T-helper 2 cell treated with Interferon-gamma antibody and Interleukin-4, amounts not matched to agents 5 μg/mL and 100 μg/mL, for 36 hours (primary cell): ENCODE measurements around the gene GPR82.

Source experiments
- DNase-seq: peaks from one replicate; pipeline ENCODE4 v3.0.0; 2021; ENCODE audit warnings: low spot score
- H3K27ac Mint-ChIP-seq: one replicate; pipeline ENCODE4 v1.8.0; 2021; ENCODE audit warnings: mild to moderate bottlenecking, mixed read lengths
- H3K27me3 Mint-ChIP-seq: one replicate; pipeline ENCODE4 v1.8.0; 2021; ENCODE audit warnings: low read depth, mixed read lengths
- H3K36me3 Mint-ChIP-seq: one replicate; pipeline ENCODE4 v1.8.0; 2021; ENCODE audit warnings: low read depth, mixed read lengths
- H3K4me1 Mint-ChIP-seq: one replicate; pipeline ENCODE4 v1.8.0; 2021; ENCODE audit warnings: low read depth, mixed read lengths
- H3K4me3 Mint-ChIP-seq: one replicate; pipeline ENCODE4 v1.8.0; 2022; ENCODE audit warnings: mild to moderate bottlenecking, moderate library complexity, mixed read lengths
- H3K9me3 Mint-ChIP-seq: one replicate; pipeline ENCODE4 v1.8.0; 2021; ENCODE audit warnings: mixed read lengths

Gene GPR82

GRCh38 chrX:41730081-41730480 is 6.1 kb downstream of the GPR82 start:
- Mint-ChIP-seq H3K4me1 (peaks cover 15% of the 10 kb centered on the region), H3K27me3 (no peaks in the 10 kb centered on the region), H3K27ac (no peak overlapping the region), H3K4me3 (no peak overlapping the region), H3K36me3 (no peaks in the 10 kb centered on the region), H3K9me3 (no peaks in the 10 kb centered on the region)
- DNase-seq: no peak

- no peaks in the 10 kb centered on the region for H3K27me3 Mint-ChIP-seq
These were observed 8.3 kb downstream of the GPR82 start for GRCh38 chrX:41732260-41732659.

GRCh38 chrX:41733939-41734338 is 10.0 kb downstream of the GPR82 start:
- peak overlapping the region; percentile 67 for H3K27ac Mint-ChIP-seq
- peaks cover 29% of the 10 kb centered on the region for H3K4me1 Mint-ChIP-seq
- peaks cover 3% of the 10 kb centered on the region for H3K36me3 Mint-ChIP-seq
- DNase-seq: peak; percentile 22
- H3K9me3 Mint-ChIP-seq: no peaks in the 10 kb centered on the region
- peak overlapping the region; percentile 54 for H3K4me3 Mint-ChIP-seq
- no peaks in the 10 kb centered on the region for H3K27me3 Mint-ChIP-seq

More at GRCh38 chrX:41732260-41732659, 8.3 kb downstream of the GPR82 start:
- peaks cover 28% of the 10 kb centered on the region for H3K4me1 Mint-ChIP-seq
- DNase-seq: no peak
- H3K9me3 Mint-ChIP-seq: no peaks in the 10 kb centered on the region
- no peak overlapping the region for H3K4me3 Mint-ChIP-seq
- H3K36me3 Mint-ChIP-seq: peaks cover 3% of the 10 kb centered on the region
- no peak overlapping the region for H3K27ac Mint-ChIP-seq

- Mint-ChIP-seq H3K27me3 (no peaks in the 10 kb centered on the region), H3K27ac (peak overlapping the region; percentile 67), H3K9me3 (no peaks in the 10 kb centered on the region), H3K36me3 (peaks cover 3% of the 10 kb centered on the region), H3K4me3 (peak overlapping the region; percentile 54), H3K4me1 (peaks cover 29% of the 10 kb centered on the region)
- no peak for DNase-seq
These were observed 10.5 kb downstream of the GPR82 start for GRCh38 chrX:41734530-41734929.

GRCh38 chrX:41737065-41737464 is 13.1 kb downstream of the GPR82 start:
- Mint-ChIP-seq H3K4me3 (no peak overlapping the region), H3K36me3 (peaks cover 3% of the 10 kb centered on the region), H3K4me1 (peaks cover 29% of the 10 kb centered on the region), H3K27ac (peak overlapping the region; percentile 70), H3K9me3 (no peaks in the 10 kb centered on the region), H3K27me3 (no peaks in the 10 kb centered on the region)
- DNase-seq: peak; percentile 19

- no peaks in the 10 kb centered on the region for H3K27me3 Mint-ChIP-seq
- H3K9me3 Mint-ChIP-seq: no peaks in the 10 kb centered on the region
- DNase-seq: no peak
These were observed 15.9 kb downstream of the GPR82 start for GRCh38 chrX:41739871-41740270.

GRCh38 chrX:41750716-41751115 is 26.7 kb downstream of the GPR82 start:
- H3K4me3 Mint-ChIP-seq: no peak overlapping the region
- no peaks in the 10 kb centered on the region for H3K9me3 Mint-ChIP-seq
- H3K36me3 Mint-ChIP-seq: peaks cover 2% of the 10 kb centered on the region
- H3K27ac Mint-ChIP-seq: no peak overlapping the region
- H3K4me1 Mint-ChIP-seq: peaks cover 3% of the 10 kb centered on the region
- H3K27me3 Mint-ChIP-seq: no peaks in the 10 kb centered on the region
- no peak for DNase-seq

More at GRCh38 chrX:41739871-41740270, 15.9 kb downstream of the GPR82 start:
- Mint-ChIP-seq H3K36me3 (peaks cover 13% of the 10 kb centered on the region), H3K4me3 (no peak overlapping the region), H3K4me1 (peaks cover 26% of the 10 kb centered on the region), H3K27ac (no peak overlapping the region)

- H3K4me1 Mint-ChIP-seq: peaks cover 4% of the 10 kb centered on the region
- H3K9me3 Mint-ChIP-seq: no peaks in the 10 kb centered on the region
- H3K27ac Mint-ChIP-seq: no peak overlapping the region
- no peaks in the 10 kb centered on the region for H3K27me3 Mint-ChIP-seq
- no peak for DNase-seq
- peaks cover 2% of the 10 kb centered on the region for H3K36me3 Mint-ChIP-seq
- no peak overlapping the region for H3K4me3 Mint-ChIP-seq
These were observed 34.4 kb downstream of the GPR82 start for GRCh38 chrX:41758401-41758800.

- no peak for DNase-seq
- H3K4me3 Mint-ChIP-seq: no peak overlapping the region
- no peaks in the 10 kb centered on the region for H3K27me3 Mint-ChIP-seq
- H3K4me1 Mint-ChIP-seq: peaks cover 4% of the 10 kb centered on the region
- H3K36me3 Mint-ChIP-seq: peaks cover 2% of the 10 kb centered on the region
- no peak overlapping the region for H3K27ac Mint-ChIP-seq
- H3K9me3 Mint-ChIP-seq: no peaks in the 10 kb centered on the region
These were observed 35.8 kb downstream of the GPR82 start for GRCh38 chrX:41759817-41760216.

GRCh38 chrX:41761169-41761568 is 37.2 kb downstream of the GPR82 start:
- Mint-ChIP-seq H3K4me3 (no peak overlapping the region), H3K27ac (no peak overlapping the region), H3K4me1 (peaks cover 4% of the 10 kb centered on the region), H3K36me3 (peaks cover 2% of the 10 kb centered on the region), H3K27me3 (no peaks in the 10 kb centered on the region), H3K9me3 (no peaks in the 10 kb centered on the region)
- DNase-seq: no peak

- H3K36me3 Mint-ChIP-seq: peaks cover 2% of the 10 kb centered on the region
- no peak for DNase-seq
- H3K27ac Mint-ChIP-seq: no peak overlapping the region
- H3K4me3 Mint-ChIP-seq: no peak overlapping the region
- no peaks in the 10 kb centered on the region for H3K27me3 Mint-ChIP-seq
- H3K9me3 Mint-ChIP-seq: no peaks in the 10 kb centered on the region
- H3K4me1 Mint-ChIP-seq: peaks cover 4% of the 10 kb centered on the region
These were observed 37.7 kb downstream of the GPR82 start for GRCh38 chrX:41761702-41762101.

- no peaks in the 10 kb centered on the region for H3K27me3 Mint-ChIP-seq
- H3K36me3 Mint-ChIP-seq: peaks cover 4% of the 10 kb centered on the region
- H3K27ac Mint-ChIP-seq: no peak overlapping the region
- no peak for DNase-seq
- peaks cover 3% of the 10 kb centered on the region for H3K4me1 Mint-ChIP-seq
- H3K4me3 Mint-ChIP-seq: no peak overlapping the region
- no peaks in the 10 kb centered on the region for H3K9me3 Mint-ChIP-seq
These were observed 55.1 kb downstream of the GPR82 start for GRCh38 chrX:41779030-41779564.
